Neural cell (in vitro differentiated cells): ENCODE results near the gene DYDC2. TPM values are rescaled to one million over a fixed set of nuclear protein-coding genes. Genes with fewer than 3 reads are reported as not detected.

Source experiments
- H2AFZ ChIP-seq: fragments of 200-600, 300-800 bp; sonication (generic), shearing (Covaris generic); 2 replicates; pipeline ENCODE4 v1.6.0; 2014; ENCODE audit warnings: low read depth, mild to moderate bottlenecking, antibody characterized with exemption, low read length, moderate library complexity
- H3F3A ChIP-seq: fragments of 200-600 bp; shearing (Covaris generic); 2 replicates; pipeline ENCODE4 v1.6.1; 2016; ENCODE audit warnings: mild to moderate bottlenecking, moderate library complexity, mixed read lengths, antibody characterized with exemption, low read length; ENCODE audit not compliant: insufficient read depth, poor library complexity, severe bottlenecking
- H3K27ac ChIP-seq: fragments of 200-600, 300-800 bp; sonication (generic), shearing (Covaris generic); 2 replicates; pipeline ENCODE4 v1.5.1; 2014; ENCODE audit warnings: mild to moderate bottlenecking, low read length, moderate library complexity
- H3K27me3 ChIP-seq: fragments of 300-800, 200-600 bp; sonication (generic), shearing (Covaris generic); 2 replicates; pipeline ENCODE4 v1.6.0; 2014; ENCODE audit warnings: mild to moderate bottlenecking, low read depth, low read length, moderate library complexity; ENCODE audit not compliant: insufficient read depth
- H3K36me3 ChIP-seq: fragments of 300-800, 200-600 bp; sonication (generic), shearing (Covaris generic); 2 replicates; pipeline ENCODE4 v1.5.1; 2014; ENCODE audit warnings: mild to moderate bottlenecking, antibody characterized with exemption, low read length, moderate library complexity; ENCODE audit not compliant: insufficient read depth
- H3K4me2 ChIP-seq: fragments of 300-800, 200-600 bp; sonication (generic), shearing (Covaris generic); 2 replicates; pipeline ENCODE4 v1.6.0; 2014; ENCODE audit warnings: mild to moderate bottlenecking, low read length
- H3K4me3 ChIP-seq: fragments of 300-800, 200-600 bp; sonication (generic), shearing (Covaris generic); 2 replicates; pipeline ENCODE4 v1.5.1; 2014; ENCODE audit warnings: mild to moderate bottlenecking, low read length, moderate library complexity
- H3K79me2 ChIP-seq: fragments of 200-600 bp; shearing (Covaris generic); replicated peaks from 2 replicates; pipeline ENCODE4 v1.6.0; 2014; ENCODE audit warnings: mild to moderate bottlenecking, low read length, moderate library complexity; ENCODE audit not compliant: insufficient read depth
- H3K9ac ChIP-seq: fragments of 300-800, 200-600 bp; sonication (generic), shearing (Covaris generic); 2 replicates; pipeline ENCODE4 v1.6.1; 2016; ENCODE audit warnings: mild to moderate bottlenecking, low read length, mixed read lengths
- H3K9me2 ChIP-seq: fragments of 200-600 bp; shearing (Covaris generic); 2 replicates; pipeline ENCODE4 v1.6.1; 2016; ENCODE audit warnings: mild to moderate bottlenecking, low read length, mixed read lengths; ENCODE audit not compliant: insufficient read depth
- H3K9me3 ChIP-seq: fragments of 200-600, 300-800 bp; sonication (generic), shearing (Covaris generic); 2 replicates; pipeline ENCODE4 v1.6.1; 2016; ENCODE audit warnings: mild to moderate bottlenecking, mixed run types, low read length, moderate library complexity, mixed read lengths
- H4K20me1 ChIP-seq: fragments of 200-600 bp; shearing (Covaris generic); 2 replicates; pipeline ENCODE4 v1.6.1; 2016; ENCODE audit warnings: mild to moderate bottlenecking, mixed run types; ENCODE audit not compliant: insufficient read depth
- CTCF ChIP-seq: fragments of 450-650 bp; IDR thresholded peaks from 2 replicates; pipeline ENCODE4 v1.5.1; 2014; ENCODE audit warnings: antibody characterized with exemption, mild to moderate bottlenecking, moderate library complexity; ENCODE audit not compliant: poor library complexity, severe bottlenecking
- EP300 ChIP-seq: fragments of 450-650 bp; conservative IDR thresholded peaks from 2 replicates; pipeline ENCODE4 v1.6.1; 2014; ENCODE audit warnings: antibody characterized with exemption, mild to moderate bottlenecking, moderate library complexity; ENCODE audit not compliant: poor library complexity, severe bottlenecking
- EZH2 ChIP-seq: fragments of 200-600, 300-800 bp; shearing (Covaris generic), sonication (generic); IDR thresholded peaks from 2 replicates; pipeline ENCODE4 v1.6.1; 2014; ENCODE audit warnings: antibody characterized with exemption, low read length, borderline replicate concordance, mild to moderate bottlenecking; ENCODE audit not compliant: insufficient read depth, poor library complexity, severe bottlenecking
- MXI1 ChIP-seq: fragments of 450-650 bp; conservative IDR thresholded peaks from 2 replicates; pipeline ENCODE4 v1.6.1; 2014; ENCODE audit warnings: antibody characterized with exemption, mild to moderate bottlenecking; ENCODE audit not compliant: poor library complexity, severe bottlenecking
- POLR2AphosphoS5 ChIP-seq: IDR thresholded peaks from 2 replicates; pipeline ENCODE4 v1.6.1; 2012
- RAD21 ChIP-seq: fragments of 450-650 bp; conservative IDR thresholded peaks from 2 replicates; pipeline ENCODE4 v1.6.1; 2014; ENCODE audit warnings: antibody characterized with exemption, mild to moderate bottlenecking, moderate library complexity
- REST ChIP-seq: IDR thresholded peaks from 2 replicates; pipeline ENCODE4 v1.6.1; 2012; ENCODE audit warnings: borderline replicate concordance
- SMC3 ChIP-seq: fragments of 450-650 bp; conservative IDR thresholded peaks from 2 replicates; pipeline ENCODE4 v1.6.1; 2014; ENCODE audit warnings: antibody characterized with exemption, mild to moderate bottlenecking, moderate library complexity; ENCODE audit not compliant: poor library complexity
- TAF1 ChIP-seq: IDR thresholded peaks from 2 replicates; pipeline ENCODE4 v1.6.1; 2012; ENCODE audit warnings: low read depth
- polyA plus RNA-seq: library from polyadenylated mRNA; depleted of rRNA; stranded (reverse); fragments of >200 nt; gene quantifications from 2 replicates; pipeline ENCODE4 v1.2.3, GENCODE V29; 2014

DYDC2 gene
- polyA plus RNA-seq, 1 donor from 2014 or later, result 2.4 TPM

GRCh38 chr10:80322158-80322557, 34.4 kb upstream of the DYDC2 start:
- H3K36me3 ChIP-seq, result no peaks in the 10 kb centered on the region
- no peaks in the 10 kb centered on the region for H3F3A ChIP-seq
- no peak overlapping the region for H2AFZ ChIP-seq
- no peaks in the 10 kb centered on the region for H3K27me3 ChIP-seq
- no peak overlapping the region for H3K4me2 ChIP-seq
- TF ChIP-seq MXI1, result no peak
- no peak for TF ChIP-seq SMC3
- no peak for TF ChIP-seq CTCF
- TF ChIP-seq POLR2AphosphoS5, result no peak
- TF ChIP-seq EP300, result no peak
- TF ChIP-seq EZH2, result no peak
- TF ChIP-seq TAF1, result no peak
- TF ChIP-seq RAD21, result no peak
- no peak for TF ChIP-seq REST
- H3K4me3 ChIP-seq, result no peak overlapping the region
- H3K27ac ChIP-seq, result no peak overlapping the region
- H3K79me2 ChIP-seq, result no peaks in the 10 kb centered on the region
- H3K9ac ChIP-seq, result no peak overlapping the region
- no peaks in the 10 kb centered on the region for H3K9me3 ChIP-seq
- no peaks in the 10 kb centered on the region for H3K9me2 ChIP-seq
- no peaks in the 10 kb centered on the region for H4K20me1 ChIP-seq

- Histone ChIP-seq H3K79me2 (no peaks in the 10 kb centered on the region), H3K9ac (no peak overlapping the region), H3K4me2 (no peak overlapping the region), H3K27me3 (no peaks in the 10 kb centered on the region), H2AFZ (no peak overlapping the region), H3K9me3 (no peaks in the 10 kb centered on the region), H3K4me3 (no peak overlapping the region), H3F3A (no peaks in the 10 kb centered on the region), H4K20me1 (no peaks in the 10 kb centered on the region), H3K9me2 (no peaks in the 10 kb centered on the region), H3K36me3 (no peaks in the 10 kb centered on the region), H3K27ac (no peak overlapping the region)
- TF ChIP-seq EZH2 (no peak), MXI1 (no peak), EP300 (no peak), RAD21 (no peak), REST (no peak), POLR2AphosphoS5 (no peak), SMC3 (no peak), CTCF (no peak), TAF1 (no peak)
Observed at GRCh38 chr10:80322711-80323110, 33.9 kb upstream of the DYDC2 start.
